ENCODE measurements around the gene CFHR2.
"Not testable (repeated sequence)": the region's sequence is repeated elsewhere in the genome, so short reads cannot be mapped to it uniquely, and the experiment has no call there.

GRCh38 chr1:196926839-196927238, 16.7 kb upstream of the CFHR2 start:
- not testable (repeated sequence) for TF ChIP-seq EZH2 (IDR thresholded peaks at IDR 0.05; ENCODE audit: insufficient read depth, poor library complexity, severe bottlenecking); EZH2phosphoT487 (IDR thresholded peaks at IDR 0.05; ENCODE audit: insufficient read depth, low read depth)
